HepG2 (cell line): ENCODE measurements around the gene USP1. TPM values are rescaled to one million over a fixed set of nuclear protein-coding genes. Genes with fewer than 3 reads are reported as not detected.

Experiments used
- ATAC-seq: fragments of 200-7000 bp; cut with Tn5 transposase; 3 replicates; pipeline ENCODE4 v1.9.1; 2020; ENCODE audit warnings: mild to moderate bottlenecking, moderate library complexity
- BruUV-seq: library from RNA; stranded (reverse); fragments of 400-500 nt; replicated peaks from 2 replicates; lab custom pipeline; 2021; lab: Mats Ljungman, UMichigan
- CTCF ChIA-PET: fragments of 300-600 bp; formaldehyde crosslinking; extraction: SDS; loops from one replicate; lab custom pipeline; 2021; ENCODE audit warnings: low total read pairs, inconsistent platforms, low intra/inter-chr PET ratio; lab: Yijun Ruan, JAX
- POLR2A ChIA-PET: fragments of 350-600 bp; sonication (Branson Sonifier 250); formaldehyde crosslinking; loops from one replicate; lab custom pipeline; 2020; ENCODE audit warnings: antibody characterized with exemption, inconsistent platforms; lab: Yijun Ruan, JAX
- DNase-seq: peaks from one replicate; pipeline ENCODE4 v3.0.0-alpha.2; 2015; ENCODE audit warnings: low spot score
- FAIRE-seq: peaks from 3 replicates; lab custom pipeline; 2011; peaks lifted over from hg19 to GRCh38; lab: Jason Lieb, UNC
- H2AFZ ChIP-seq: one replicate; pipeline ENCODE4 v1.6.1; 2011; ENCODE audit warnings: low read length, inconsistent platforms
- H3K27ac ChIP-seq: fragments of 300-600 bp; 3 replicates; pipeline ENCODE4 v1.8.0; 2011; ENCODE audit warnings: mixed run types, mild to moderate bottlenecking, mixed read lengths, low read length, inconsistent platforms; ENCODE audit not compliant: insufficient read depth; ENCODE audit errors: extremely low read length
- H3K27me3 ChIP-seq, 2 experiments: fragments of 200-600 bp in 1 of 2; 2 replicates in 1 of 2; 3 replicates in 1 of 2; pipeline versions ENCODE4 v1.6.0 to v1.8.0; 2011; ENCODE audit warnings: low read length in 2 of 2, mild to moderate bottlenecking in 2 of 2, moderate library complexity in 2 of 2, inconsistent platforms in 1 of 2; ENCODE audit not compliant: insufficient read depth in 2 of 2, control insufficient read depth in 1 of 2
- H3K36me3 ChIP-seq, 2 experiments: fragments of 200-600 bp in 1 of 2; replicated peaks in 1 of 2; 2 replicates in 1 of 2; 3 replicates in 1 of 2; pipeline versions ENCODE4 v1.5.1 to v1.8.0; 2011; ENCODE audit warnings: low read length in 2 of 2, inconsistent platforms in 1 of 2; ENCODE audit not compliant: insufficient read depth in 2 of 2, control insufficient read depth in 1 of 2
- H3K4me1 ChIP-seq: 2 replicates; pipeline ENCODE4 v1.5.1; 2012; ENCODE audit warnings: low read length, inconsistent platforms; ENCODE audit not compliant: insufficient read depth
- H3K4me2 ChIP-seq: 2 replicates; pipeline ENCODE4 v1.6.0; 2011; ENCODE audit warnings: low read depth, low read length, inconsistent platforms
- H3K4me3 ChIP-seq, 3 experiments: fragments of 200-600 bp in 1 of 3; sonication (generic), shearing (Covaris generic) in 1 of 3; replicated peaks in 1 of 3; 2 replicates each; pipeline ENCODE4 v1.5.1; 2011 to 2016; ENCODE audit warnings: low read length in 3 of 3, inconsistent platforms in 2 of 3, low read depth in 2 of 3, mild to moderate bottlenecking in 2 of 3, control low read depth in 1 of 3, mixed read lengths in 1 of 3; ENCODE audit not compliant: insufficient read depth in 1 of 3
- H3K79me2 ChIP-seq: one replicate; pipeline ENCODE4 v1.6.1; 2011; ENCODE audit warnings: low read length, inconsistent platforms; ENCODE audit not compliant: insufficient read depth
- H3K9ac ChIP-seq: 2 replicates; pipeline ENCODE4 v1.6.0; 2011; ENCODE audit warnings: mild to moderate bottlenecking, low read depth, low read length, inconsistent platforms; ENCODE audit not compliant: insufficient read depth
- H3K9me3 ChIP-seq: 2 replicates; pipeline ENCODE4 v1.5.1; 2012; ENCODE audit warnings: mild to moderate bottlenecking, low read length
- H4K20me1 ChIP-seq: 2 replicates; pipeline ENCODE4 v1.6.0; 2011; ENCODE audit warnings: inconsistent platforms, mild to moderate bottlenecking, low read length, moderate library complexity; ENCODE audit not compliant: insufficient read depth
- ETV5 ChIP-seq: IDR thresholded peaks from 2 replicates; pipeline ENCODE4 v1.6.1; 2018; ENCODE audit warnings: missing biosample characterization, missing genetic modification reagents, inconsistent platforms, borderline replicate concordance
- HNRNPK ChIP-seq: fragments of 200-400 bp; formaldehyde crosslinking; IDR thresholded peaks from 2 replicates; pipeline ENCODE4 v1.6.1; 2018; ENCODE audit warnings: low read length, low read depth, moderate library complexity, mild to moderate bottlenecking; ENCODE audit not compliant: poor library complexity, severe bottlenecking
- JUN ChIP-seq: sonication (generic); formaldehyde crosslinking; IDR thresholded peaks from 2 replicates; pipeline ENCODE4 v1.4.0; 2020; ENCODE audit warnings: mild to moderate bottlenecking, missing genetic modification reagents
- MEF2D ChIP-seq: sonication (generic); formaldehyde crosslinking; IDR thresholded peaks from 2 replicates; pipeline ENCODE4 v1.5.1; 2020; ENCODE audit warnings: mild to moderate bottlenecking, missing genetic modification reagents
- NFE2L1 ChIP-seq: sonication (generic); formaldehyde crosslinking; IDR thresholded peaks from 2 replicates; pipeline ENCODE4 v1.4.0; 2020; ENCODE audit warnings: missing genetic modification reagents, mild to moderate bottlenecking, borderline replicate concordance
- TFDP2 ChIP-seq: sonication (generic); formaldehyde crosslinking; IDR thresholded peaks from 2 replicates; pipeline ENCODE4 v1.4.0; 2020; ENCODE audit warnings: missing genetic modification reagents
- THAP8 ChIP-seq: sonication (generic); formaldehyde crosslinking; IDR thresholded peaks from 2 replicates; pipeline ENCODE4 v1.5.1; 2020; ENCODE audit warnings: missing genetic modification reagents, mild to moderate bottlenecking, borderline replicate concordance
- ZNF17 ChIP-seq: sonication (generic); formaldehyde crosslinking; IDR thresholded peaks from 2 replicates; pipeline ENCODE4 v1.5.0; 2020; ENCODE audit warnings: mild to moderate bottlenecking, missing genetic modification reagents
- ZNF207 ChIP-seq: fragments of 450-650 bp; IDR thresholded peaks from 2 replicates; pipeline ENCODE4 v1.6.1; 2016; ENCODE audit warnings: antibody characterized with exemption, borderline replicate concordance
- ZNF225 ChIP-seq: sonication (generic); formaldehyde crosslinking; IDR thresholded peaks from 2 replicates; pipeline ENCODE4 v1.4.0; 2020; ENCODE audit warnings: mild to moderate bottlenecking, missing genetic modification reagents
- ZNF326 ChIP-seq: sonication (generic); formaldehyde crosslinking; IDR thresholded peaks from 2 replicates; pipeline ENCODE4 v1.4.0; 2020; ENCODE audit warnings: missing genetic modification reagents, borderline replicate concordance
- ZNF816 ChIP-seq: sonication (generic); formaldehyde crosslinking; IDR thresholded peaks from 2 replicates; pipeline ENCODE4 v1.8.0; 2022; ENCODE audit warnings: missing genetic modification reagents, mild to moderate bottlenecking, borderline replicate concordance
- WGBS: methylation state at CpG from one replicate; pipeline ENCODE4 v1.1.6; 2017; ENCODE audit warnings: low lambda C conversion rate; 5-methylcytosine and 5-hydroxymethylcytosine counted together
- in situ Hi-C: cut with HindIII; loops from 2 replicates; pipeline ENCODE4 v1.10.0; 2017; ENCODE audit warnings: low pct_unique_long_range_greater_than_20kb; ENCODE audit not compliant: extremely low pct_ligation_motif_present
- intact Hi-C: fragments of 100-400 bp; cut with micrococcal nuclease; formaldehyde crosslinking; loops from one replicate; pipeline ENCODE4 v1.10.0; 2022; ENCODE audit not compliant: unreplicated experiment
- polyA plus RNA-seq, 8 experiments: library from polyadenylated mRNA; depleted of rRNA in 3 of 8; stranded (reverse) in 7 of 8; unstranded in 1 of 8; fragments of >200 nt; fragmentation: Illumina TruSeq in 4 of 8; extraction: Trizol in 4 of 8; gene quantifications; 2 replicates each; pipeline versions ENCODE4 v1.2.1 to v1.2.3, GENCODE V29; 2011 to 2016; ENCODE audit warnings: low read depth in 4 of 8, missing spikeins in 1 of 8, mixed read lengths in 1 of 8; ENCODE audit not compliant: insufficient read depth in 1 of 8
- total RNA-seq, 5 experiments: library from RNA; depleted of rRNA; stranded (reverse); fragments of >200 nt; fragmentation: Illumina TruSeq; extraction: Trizol; gene quantifications; 2 replicates each; pipeline ENCODE4 v1.2.3, GENCODE V29; 2016; ENCODE audit warnings: low read depth in 1 of 5

USP1 gene
- total and polyA plus RNA-seq, 2 of the 13 experiments (the other 11 are each of a cell fraction or from before 2014, with no cell fraction given): 9.0 to 64.6 TPM

DNA sequence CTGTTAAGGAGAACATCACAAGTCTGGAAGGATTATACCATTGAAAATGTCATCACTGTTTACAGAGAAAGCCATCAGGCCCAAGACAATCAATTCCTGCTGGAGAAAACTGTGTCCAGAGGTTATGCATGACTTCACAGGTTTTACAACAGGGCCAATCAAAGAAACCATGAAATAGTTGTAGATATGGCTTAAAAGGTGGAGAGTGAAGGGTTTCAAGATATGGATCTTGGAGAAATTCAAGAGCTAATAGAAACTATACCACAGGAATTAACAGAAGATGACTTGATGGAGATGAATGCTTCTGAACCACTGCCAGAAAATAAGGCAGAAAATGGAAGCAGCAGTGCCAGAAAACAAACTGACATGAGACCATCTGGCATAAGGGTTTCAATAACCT lies 30.2 kb downstream of the USP1 start:
- ATAC-seq (no peak), DNase-seq (no peak), FAIRE-seq (no peak)
- Histone ChIP-seq H2AFZ (no peak overlapping the region), H3K4me2 (no peak overlapping the region), H3K9me3 (no peaks in the 10 kb centered on the region), H3K9ac (no peak overlapping the region), H3K36me3 (peaks cover 6 to 62% of the 10 kb centered on the region in 2 experiments), H4K20me1 (no peaks in the 10 kb centered on the region), H3K27me3 (no peaks in the 10 kb centered on the region), H3K4me1 (no peaks in the 10 kb centered on the region), H3K79me2 (no peaks in the 10 kb centered on the region), H3K27ac (no peak overlapping the region), H3K4me3 (no peak overlapping the region)
- BruUV-seq: no TSS peak
- in situ Hi-C loops (no loop called here), intact Hi-C loops (no loop called here)
- TF ChIP-seq ZNF17 (CRISPR knock-in tag): no peak
- TF ChIP-seq HNRNPK: no peak
- CTCF ChIA-PET: no interaction called here
- POLR2A ChIA-PET: no interaction called here

DNA sequence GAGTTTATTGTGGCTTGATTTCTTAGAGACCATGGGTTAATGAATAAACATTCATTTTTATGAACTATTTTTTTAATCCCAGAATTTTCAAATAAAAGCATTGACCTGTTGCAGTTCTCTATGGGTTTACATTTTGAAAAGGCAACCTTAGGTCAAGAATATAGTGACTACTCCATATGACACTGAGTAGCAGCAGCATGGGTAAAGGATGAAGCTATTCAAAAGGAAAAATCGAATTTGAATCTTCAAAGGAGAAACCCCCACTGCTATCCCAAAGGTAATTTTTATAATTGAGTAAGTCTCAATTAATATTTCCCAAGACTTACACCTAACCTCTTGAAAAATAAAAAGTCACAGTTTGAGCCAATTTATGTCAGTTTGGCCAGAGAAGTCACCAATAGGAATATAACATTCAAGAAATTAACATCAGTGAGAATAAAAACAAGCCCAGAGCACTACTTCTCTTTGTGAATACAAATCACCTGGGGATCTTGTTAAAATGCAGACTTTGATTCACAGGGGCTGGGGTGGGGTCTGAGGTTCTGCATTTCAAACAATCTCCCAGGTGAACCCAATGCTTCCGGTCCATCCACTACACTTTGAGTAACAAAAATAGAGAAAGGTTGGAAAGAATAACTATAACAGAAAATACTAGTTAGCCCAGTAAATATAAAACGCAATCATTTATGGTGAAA lies 39.8 kb downstream of the USP1 start:
- H3K36me3 ChIP-seq: peaks cover 9 to 62% of the 10 kb centered on the region in 2 experiments
- no peaks in the 10 kb centered on the region for H3K27me3 ChIP-seq
- ATAC-seq: no peak
- peaks cover 15% of the 10 kb centered on the region; the same call in 1 of the 2 replicates for H3K4me1 ChIP-seq
- in situ Hi-C loops: no loop called here
- TF ChIP-seq MEF2D (CRISPR knock-in tag) (no peak), ZNF225 (no peak), ZNF816 (CRISPR knock-in tag) (no peak), JUN (CRISPR knock-in tag) (no peak), ETV5 (no peak), ZNF207 (no peak), THAP8 (CRISPR knock-in tag) (no peak), ZNF326 (CRISPR knock-in tag) (no peak), NFE2L1 (CRISPR knock-in tag) (no peak), TFDP2 (no peak)
- TF ChIP-seq, all 625 proteins: peak for 0
- FAIRE-seq: no peak
- Histone ChIP-seq H3K27ac (no peak overlapping the region), H3K4me2 (no peak overlapping the region), H3K9me3 (no peaks in the 10 kb centered on the region), H3K79me2 (no peaks in the 10 kb centered on the region), H3K4me3 (no peak overlapping the region), H2AFZ (no peak overlapping the region), H3K9ac (no peak overlapping the region), H4K20me1 (no peaks in the 10 kb centered on the region)
- 96% methylated on average over 3 of the region's 3 CpGs for WGBS
- no peak for DNase-seq
- intact Hi-C loops: no loop called here
- BruUV-seq: no TSS peak
- ChIA-PET CTCF (no interaction called here), POLR2A (no interaction called here)
